Activated CD4-positive, alpha-beta T cell treated with anti-CD3 and anti-CD28 coated beads, Interleukin-2, Interleukin-6, amounts not matched to agents 100 ng/mL and 50 ng/mL, durations not matched to agents 16 hours and 8 hours (primary cell): Measurements from ENCODE around the gene NOS1.
"Not testable (repeated sequence)": the region's sequence is repeated elsewhere in the genome, so short reads cannot be mapped to it uniquely, and the experiment has no call there.

Experiments
- DNase-seq: peaks from one replicate; pipeline ENCODE4 v3.0.0-alpha.2; 2020

NOS1 gene

GRCh38 chr12:117255386-117255785, 106.0 kb downstream of the NOS1 start:
- no peak for DNase-seq

- no peak for DNase-seq
Observed at GRCh38 chr12:117243488-117243887, 117.9 kb downstream of the NOS1 start.

- no peak for DNase-seq
Observed at GRCh38 chr12:117241697-117242096, 119.7 kb downstream of the NOS1 start.

GRCh38 chr12:117240081-117240755, 121.2 kb downstream of the NOS1 start:
- no peak for DNase-seq

- peak; percentile 87 for DNase-seq
Observed at GRCh38 chr12:117236456-117237001, 124.9 kb downstream of the NOS1 start.

- DNase-seq = no peak
Observed at GRCh38 chr12:117235261-117235660, 126.2 kb downstream of the NOS1 start.

GRCh38 chr12:117234441-117234840, 127.0 kb downstream of the NOS1 start:
- DNase-seq = no peak

- peak; percentile 5 for DNase-seq
Observed at GRCh38 chr12:117231750-117232149, 129.7 kb downstream of the NOS1 start.

GRCh38 chr12:117228239-117228638, 133.2 kb downstream of the NOS1 start:
- no peak for DNase-seq

GRCh38 chr12:117227000-117227653, 134.3 kb downstream of the NOS1 start:
- no peak for DNase-seq

- DNase-seq = no peak
Observed at GRCh38 chr12:117226505-117226904, 134.9 kb downstream of the NOS1 start.

GRCh38 chr12:117225179-117225578, 136.2 kb downstream of the NOS1 start:
- DNase-seq = no peak

GRCh38 chr12:117220947-117221346, 140.5 kb downstream of the NOS1 start:
- not testable (repeated sequence) for DNase-seq

GRCh38 chr12:117218149-117218548, 143.3 kb downstream of the NOS1 start:
- no peak for DNase-seq

GRCh38 chr12:117216686-117217085, 144.7 kb downstream of the NOS1 start:
- no peak for DNase-seq

GRCh38 chr12:117214797-117215196, 146.6 kb downstream of the NOS1 start:
- no peak for DNase-seq

- DNase-seq = no peak
Observed at GRCh38 chr12:117213295-117213808, 148.1 kb downstream of the NOS1 start.

GRCh38 chr12:117212563-117213190, 148.7 kb downstream of the NOS1 start:
- DNase-seq = peak; percentile 71

- DNase-seq = no peak
Observed at GRCh38 chr12:117210266-117210918, 151.0 kb downstream of the NOS1 start.

GRCh38 chr12:117209626-117210025, 151.8 kb downstream of the NOS1 start:
- no peak for DNase-seq

- DNase-seq = no peak
Observed at GRCh38 chr12:117208811-117209455, 152.5 kb downstream of the NOS1 start.

- DNase-seq = no peak
Observed at GRCh38 chr12:117208206-117208605, 153.2 kb downstream of the NOS1 start.

- DNase-seq = no peak
Observed at GRCh38 chr12:117207675-117208074, 153.8 kb downstream of the NOS1 start.
